Measurements from ENCODE around the gene SGK1.

- TF ChIP-seq POLR2A (IDR thresholded peaks at IDR 0.05; ENCODE audit: low read depth, low read length), result no peak
- TF ChIP-seq POLR2AphosphoS5 (IDR thresholded peaks at IDR 0.05; ENCODE audit: low read depth, low read length), result no peak
- no peak for TF ChIP-seq TAF1 (IDR thresholded peaks at IDR 0.05; ENCODE audit: borderline replicate concordance, low read depth, low read length)
These were observed 1.0 kb downstream of the SGK1 start for GRCh38 chr6:134316733-134317431.

All from GM12892 (cell line).